HG03025 (cell line): ENCODE data around the gene TTC3.
"Not testable (repeated sequence)": the region's sequence is repeated elsewhere in the genome, so short reads cannot be mapped to it uniquely, and the experiment has no call there.

Experiments
- ATAC-seq: cut with Tn5 transposase; IDR thresholded peaks from one replicate; pipeline ENCODE4 v1.9.1; 2021; ENCODE audit warnings: mild to moderate bottlenecking, moderate library complexity; ENCODE audit not compliant: unreplicated experiment, low FRiP score

TTC3 gene

GRCh38 chr21:37088186-37088735 lies 15.2 kb downstream of the TTC3 start:
- ATAC-seq: no peak

- ATAC-seq: no peak
Measured at GRCh38 chr21:37093977-37094376, 20.9 kb downstream of the TTC3 start.

- no peak for ATAC-seq
Measured at GRCh38 chr21:37095821-37096220, 22.8 kb downstream of the TTC3 start.

- ATAC-seq: no peak
Measured at GRCh38 chr21:37098751-37099150, 25.7 kb downstream of the TTC3 start.

- ATAC-seq: no peak
Measured at GRCh38 chr21:37100316-37100715, 27.3 kb downstream of the TTC3 start.

- no peak for ATAC-seq
Measured at GRCh38 chr21:37101384-37101783, 28.3 kb downstream of the TTC3 start.

GRCh38 chr21:37102746-37103145 lies 29.7 kb downstream of the TTC3 start:
- ATAC-seq: not testable (repeated sequence)

- ATAC-seq: no peak
Measured at GRCh38 chr21:37106998-37107397, 33.9 kb downstream of the TTC3 start.

GRCh38 chr21:37111029-37111428 lies 38.0 kb downstream of the TTC3 start:
- ATAC-seq: not testable (repeated sequence)

- ATAC-seq: not testable (repeated sequence)
Measured at GRCh38 chr21:37114301-37114700, 41.2 kb downstream of the TTC3 start.

GRCh38 chr21:37116459-37116858 lies 43.4 kb downstream of the TTC3 start:
- ATAC-seq: not testable (repeated sequence)

GRCh38 chr21:37117204-37117603 lies 44.1 kb downstream of the TTC3 start:
- ATAC-seq: no peak

GRCh38 chr21:37118187-37118826 lies 45.3 kb downstream of the TTC3 start:
- ATAC-seq: no peak

GRCh38 chr21:37119421-37120218 lies 46.6 kb downstream of the TTC3 start:
- no peak for ATAC-seq

GRCh38 chr21:37128076-37128475 lies 55.0 kb downstream of the TTC3 start:
- no peak for ATAC-seq

- ATAC-seq: no peak
Measured at GRCh38 chr21:37130971-37131370, 57.9 kb downstream of the TTC3 start.

- no peak for ATAC-seq
Measured at GRCh38 chr21:37136261-37136660, 63.2 kb downstream of the TTC3 start.

GRCh38 chr21:37136744-37137143 lies 63.7 kb downstream of the TTC3 start:
- ATAC-seq: no peak

- ATAC-seq: no peak
Measured at GRCh38 chr21:37139154-37139553, 66.1 kb downstream of the TTC3 start.

- no peak for ATAC-seq
Measured at GRCh38 chr21:37139902-37140301, 66.8 kb downstream of the TTC3 start.

- ATAC-seq: not testable (repeated sequence)
Measured at GRCh38 chr21:37143392-37143791, 70.3 kb downstream of the TTC3 start.

GRCh38 chr21:37145635-37146111 lies 72.6 kb downstream of the TTC3 start:
- no peak for ATAC-seq
